ENCODE measurements around the gene ARRDC3. TPM values are rescaled to one million over a fixed set of nuclear protein-coding genes. Genes with fewer than 3 reads are reported as not detected.

Gene ARRDC3
- total RNA-seq, 3 donors from 2014 or later = 75.5 to 261 (median 100) TPM

- Histone ChIP-seq H3K9me3 (no peaks in the 10 kb centered on the region), H3K27me3 (no peaks in the 10 kb centered on the region), H3K27ac (no peak overlapping the region), H3K4me1 (no peaks in the 10 kb centered on the region), H3K36me3 (no peaks in the 10 kb centered on the region), H3K4me3 (no peak overlapping the region)
- DNase-seq (ENCODE audit: low spot score in 2 of 2) = no peak
- intact Hi-C loops (cut with DNase I; ENCODE audit: low total_unique reads) = no loop called here
- TF ChIP-seq POLR2A (IDR thresholded peaks at IDR 0.05) (no peak), POLR2AphosphoS5 (IDR thresholded peaks at IDR 0.05) (no peak)
- TF ChIP-seq, protein P1, sequence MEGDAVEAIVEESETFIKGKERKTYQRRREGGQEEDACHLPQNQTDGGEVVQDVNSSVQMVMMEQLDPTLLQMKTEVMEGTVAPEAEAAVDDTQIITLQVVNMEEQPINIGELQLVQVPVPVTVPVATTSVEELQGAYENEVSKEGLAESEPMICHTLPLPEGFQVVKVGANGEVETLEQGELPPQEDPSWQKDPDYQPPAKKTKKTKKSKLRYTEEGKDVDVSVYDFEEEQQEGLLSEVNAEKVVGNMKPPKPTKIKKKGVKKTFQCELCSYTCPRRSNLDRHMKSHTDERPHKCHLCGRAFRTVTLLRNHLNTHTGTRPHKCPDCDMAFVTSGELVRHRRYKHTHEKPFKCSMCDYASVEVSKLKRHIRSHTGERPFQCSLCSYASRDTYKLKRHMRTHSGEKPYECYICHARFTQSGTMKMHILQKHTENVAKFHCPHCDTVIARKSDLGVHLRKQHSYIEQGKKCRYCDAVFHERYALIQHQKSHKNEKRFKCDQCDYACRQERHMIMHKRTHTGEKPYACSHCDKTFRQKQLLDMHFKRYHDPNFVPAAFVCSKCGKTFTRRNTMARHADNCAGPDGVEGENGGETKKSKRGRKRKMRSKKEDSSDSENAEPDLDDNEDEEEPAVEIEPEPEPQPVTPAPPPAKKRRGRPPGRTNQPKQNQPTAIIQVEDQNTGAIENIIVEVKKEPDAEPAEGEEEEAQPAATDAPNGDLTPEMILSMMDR (IDR thresholded peaks at IDR 0.05) = no peak
These were observed 42.6 kb downstream of the ARRDC3 start for GRCh38 chr5:91340532-91340931.

DNA sequence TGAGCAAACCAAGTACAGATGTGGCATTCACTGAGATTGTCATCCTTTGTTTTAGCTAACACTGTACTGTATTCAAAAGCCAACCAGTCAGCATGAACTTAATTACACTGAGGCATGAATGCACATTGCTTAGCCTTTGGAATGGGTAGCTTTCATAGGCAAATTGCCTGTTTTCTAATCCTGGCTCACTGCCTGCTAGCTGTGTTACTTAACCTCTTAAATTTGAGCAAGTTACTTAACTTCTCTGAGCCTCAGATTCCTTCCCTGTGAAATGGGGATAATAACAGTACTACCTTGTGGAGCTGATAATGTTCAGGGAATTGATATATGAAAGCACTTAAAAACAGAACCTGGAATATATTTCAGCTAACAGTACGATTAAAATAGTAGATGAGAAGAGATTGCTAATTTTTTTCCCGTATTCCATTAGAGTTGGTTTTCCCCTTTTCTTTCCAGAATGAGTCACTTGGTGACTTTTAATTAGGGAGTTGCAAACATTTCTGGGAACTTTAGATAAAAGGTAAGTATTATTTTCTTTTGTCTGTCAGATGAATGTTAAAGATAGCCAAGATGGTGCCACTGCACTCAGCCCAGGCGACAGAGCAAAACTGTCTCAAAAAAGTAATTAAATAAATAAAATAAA lies 43.9 kb downstream of the ARRDC3 start:
- no peaks in the 10 kb centered on the region for H3K27me3 ChIP-seq
- TF ChIP-seq, protein P1 (IDR thresholded peaks at IDR 0.05) = no peak
- TF ChIP-seq POLR2A (IDR thresholded peaks at IDR 0.05) (no peak), POLR2AphosphoS5 (IDR thresholded peaks at IDR 0.05) (no peak)
- H3K4me3 ChIP-seq = no peak overlapping the region
- no peaks in the 10 kb centered on the region for H3K4me1 ChIP-seq
- no peak overlapping the region for H3K27ac ChIP-seq
- H3K36me3 ChIP-seq = no peaks in the 10 kb centered on the region
- DNase-seq (ENCODE audit: low spot score in 2 of 2) = no peak
- intact Hi-C loops (cut with DNase I; ENCODE audit: low total_unique reads) = no loop called here
- no peaks in the 10 kb centered on the region for H3K9me3 ChIP-seq

GRCh38 chr5:91332267-91333045 lies 50.7 kb downstream of the ARRDC3 start:
- Histone ChIP-seq H3K27me3 (no peaks in the 10 kb centered on the region), H3K4me1 (no peaks in the 10 kb centered on the region), H3K4me3 (no peak overlapping the region), H3K36me3 (no peaks in the 10 kb centered on the region), H3K9me3 (no peaks in the 10 kb centered on the region), H3K27ac (no peak overlapping the region)
- TF ChIP-seq POLR2AphosphoS5 (IDR thresholded peaks at IDR 0.05) (no peak), POLR2A (IDR thresholded peaks at IDR 0.05) (no peak)
- intact Hi-C loops (cut with DNase I; ENCODE audit: low total_unique reads) = no loop called here
- no peak for DNase-seq (ENCODE audit: low spot score in 2 of 2)

DNA sequence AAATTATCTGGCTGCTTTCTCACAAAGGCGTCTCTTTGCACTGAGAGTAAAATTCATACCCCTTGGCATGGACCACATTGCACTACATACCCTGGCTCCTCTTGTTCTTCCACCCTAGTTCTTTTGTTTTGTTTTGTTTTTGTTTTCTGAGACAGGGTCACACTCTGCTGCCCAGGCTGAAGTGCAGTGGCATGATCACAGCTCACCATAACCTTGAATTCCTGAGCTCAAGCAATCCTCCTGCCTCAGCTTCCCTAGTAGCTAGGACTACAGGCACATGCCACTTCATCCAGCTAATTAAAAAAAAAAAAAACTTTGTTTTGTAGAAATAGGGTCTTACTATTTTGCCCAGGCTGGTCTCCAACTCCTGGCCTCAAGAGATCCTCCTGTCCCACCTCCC lies 51.4 kb downstream of the ARRDC3 start:
- Histone ChIP-seq H3K36me3 (no peaks in the 10 kb centered on the region), H3K27me3 (no peaks in the 10 kb centered on the region), H3K4me3 (no peak overlapping the region), H3K4me1 (no peaks in the 10 kb centered on the region), H3K9me3 (no peaks in the 10 kb centered on the region), H3K27ac (no peak overlapping the region)
- TF ChIP-seq, protein P1 (IDR thresholded peaks at IDR 0.05) = no peak
- no peak for TF ChIP-seq POLR2A (IDR thresholded peaks at IDR 0.05)
- TF ChIP-seq POLR2AphosphoS5 (IDR thresholded peaks at IDR 0.05) = no peak
- no peak for DNase-seq (ENCODE audit: low spot score in 2 of 2)
- intact Hi-C loops (cut with DNase I; ENCODE audit: low total_unique reads) = no loop called here

DNA sequence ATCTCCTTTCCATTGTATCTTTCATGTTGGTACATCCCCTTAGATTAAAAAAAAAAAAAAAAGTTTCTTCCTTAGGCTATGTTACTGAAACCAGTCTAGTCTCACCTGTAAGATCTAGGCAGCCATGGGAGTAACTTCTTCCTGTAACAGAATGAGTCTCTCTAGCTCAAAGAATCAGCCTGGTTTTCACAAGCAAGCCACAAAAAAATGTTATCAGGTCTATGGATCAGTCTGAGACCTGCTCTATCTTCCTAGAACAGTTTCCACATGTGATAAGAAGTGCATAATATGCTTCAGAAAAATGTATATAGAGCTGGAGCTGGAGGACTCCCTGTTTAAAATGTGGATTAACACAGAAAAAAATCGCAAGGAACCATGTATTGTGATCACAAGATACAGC lies 53.8 kb downstream of the ARRDC3 start:
- no peak for DNase-seq (ENCODE audit: low spot score in 2 of 2)
- no peak for TF ChIP-seq POLR2A (IDR thresholded peaks at IDR 0.05)
- no peak for TF ChIP-seq POLR2AphosphoS5 (IDR thresholded peaks at IDR 0.05)
- TF ChIP-seq, protein P1 (IDR thresholded peaks at IDR 0.05) = no peak
- Histone ChIP-seq H3K9me3 (no peaks in the 10 kb centered on the region), H3K27ac (no peak overlapping the region), H3K36me3 (no peaks in the 10 kb centered on the region), H3K4me3 (no peak overlapping the region), H3K27me3 (no peaks in the 10 kb centered on the region), H3K4me1 (no peaks in the 10 kb centered on the region)
- intact Hi-C loops (cut with DNase I; ENCODE audit: low total_unique reads) = no loop called here

Data from breast epithelium (tissue), 4 donors.